ENCODE measurements around the gene PPP1R7.

The PPP1R7 gene

GRCh38 chr2:241115361-241115760 lies 34.9 kb upstream of the PPP1R7 start:
- no peak for TF ChIP-seq CTCF (IDR thresholded peaks at IDR 0.05)

- TF ChIP-seq CTCF (IDR thresholded peaks at IDR 0.05): no peak
Measured at GRCh38 chr2:241116606-241117560, 33.4 kb upstream of the PPP1R7 start.

GRCh38 chr2:241118737-241119505 lies 31.3 kb upstream of the PPP1R7 start:
- no peak for TF ChIP-seq CTCF (IDR thresholded peaks at IDR 0.05)

GRCh38 chr2:241120440-241120839 lies 29.8 kb upstream of the PPP1R7 start:
- TF ChIP-seq CTCF (IDR thresholded peaks at IDR 0.05): no peak

- TF ChIP-seq CTCF (IDR thresholded peaks at IDR 0.05): no peak
Measured at GRCh38 chr2:241121008-241121407, 29.3 kb upstream of the PPP1R7 start.

- TF ChIP-seq CTCF (IDR thresholded peaks at IDR 0.05): no peak
Measured at GRCh38 chr2:241122376-241123002, 27.8 kb upstream of the PPP1R7 start.

- TF ChIP-seq CTCF (IDR thresholded peaks at IDR 0.05): no peak
Measured at GRCh38 chr2:241123816-241124536, 26.3 kb upstream of the PPP1R7 start.
